ENCODE results near the gene MRPL53.

Gene MRPL53

GRCh38 chr2:74472086-74472944 lies at the start of gene MRPL53:
Gene MRPL53 (minus strand): TSS chr2:74472680. CDS start chr2:74472660, 20 bp downstream.
- no peak for DNase-seq (ENCODE audit: low read depth)

- no peak for DNase-seq (ENCODE audit: low read depth)
Observed at GRCh38 chr2:74516650-74517049, 44.2 kb upstream of the MRPL53 start.

- no peak for DNase-seq (ENCODE audit: low read depth)
Observed at GRCh38 chr2:74515981-74516633, 43.6 kb upstream of the MRPL53 start.

GRCh38 chr2:74515271-74515980 lies 42.9 kb upstream of the MRPL53 start:
- no peak for DNase-seq (ENCODE audit: low read depth)

- DNase-seq (ENCODE audit: low read depth) = no peak
Observed at GRCh38 chr2:74514368-74515270, 42.1 kb upstream of the MRPL53 start, which contains the start of gene TLX2. Gene TLX2 (plus strand): TSS chr2:74514450. CDS start chr2:74514807, 357 bp downstream.

- no peak for DNase-seq (ENCODE audit: low read depth)
Observed at GRCh38 chr2:74513605-74514367, 41.3 kb upstream of the MRPL53 start.

- DNase-seq (ENCODE audit: low read depth) = no peak
Observed at GRCh38 chr2:74512744-74513604, 40.5 kb upstream of the MRPL53 start.

- no peak for DNase-seq (ENCODE audit: low read depth)
Observed at GRCh38 chr2:74511104-74511989, 38.9 kb upstream of the MRPL53 start.

GRCh38 chr2:74510272-74510671 lies 37.8 kb upstream of the MRPL53 start:
- DNase-seq (ENCODE audit: low read depth) = no peak

GRCh38 chr2:74507926-74508520 lies 35.5 kb upstream of the MRPL53 start:
- DNase-seq (ENCODE audit: low read depth) = no peak

GRCh38 chr2:74507145-74507925 lies 34.9 kb upstream of the MRPL53 start, which contains the start of gene PCGF1:
Gene PCGF1 (minus strand): TSS chr2:74507695. CDS start chr2:74507668, 27 bp downstream.
- DNase-seq (ENCODE audit: low read depth) = peak; percentile 95

- DNase-seq (ENCODE audit: low read depth) = no peak
Observed at GRCh38 chr2:74505448-74506246, 33.2 kb upstream of the MRPL53 start.

GRCh38 chr2:74504591-74504990 lies 32.1 kb upstream of the MRPL53 start:
- no peak for DNase-seq (ENCODE audit: low read depth)

GRCh38 chr2:74503506-74504475 lies 31.3 kb upstream of the MRPL53 start:
- DNase-seq (ENCODE audit: low read depth) = no peak
